Immature natural killer cell (primary cell): ENCODE measurements around the gene ATP6V1G1. TPM values are rescaled to one million over a fixed set of nuclear protein-coding genes. Genes with fewer than 3 reads are reported as not detected.
A peak's percentile ranks its signal among the peaks of the same experiment; 100 is the strongest.

Experiments
- DNase-seq, 3 donors: peaks; one replicate each; pipeline ENCODE4 v3.0.0; 2022; ENCODE audit warnings: mixed read lengths in 1 of 3
- H3K27ac Mint-ChIP-seq, 6 donors: one replicate each; pipeline ENCODE4 v1.8.0; 2020; ENCODE audit warnings: mixed read lengths in 6 of 6, mild to moderate bottlenecking in 5 of 6, inconsistent platforms in 4 of 6, moderate library complexity in 3 of 6
- H3K27me3 Mint-ChIP-seq, 3 donors: one replicate each; pipeline ENCODE4 v1.8.0; 2020 to 2021; ENCODE audit warnings: low read depth in 3 of 3, mild to moderate bottlenecking in 3 of 3, mixed read lengths in 3 of 3, moderate library complexity in 3 of 3, inconsistent platforms in 1 of 3
- H3K36me3 Mint-ChIP-seq, 3 donors: one replicate each; pipeline ENCODE4 v1.8.0; 2020; ENCODE audit warnings: mixed read lengths in 3 of 3, inconsistent platforms in 2 of 3, mild to moderate bottlenecking in 2 of 3
- H3K4me1 Mint-ChIP-seq, 2 donors: one replicate each; pipeline ENCODE4 v1.8.0; 2020; ENCODE audit warnings: inconsistent platforms in 2 of 2, mild to moderate bottlenecking in 2 of 2, mixed read lengths in 2 of 2, moderate library complexity in 1 of 2
- H3K4me3 Mint-ChIP-seq, 5 donors: one replicate each; pipeline ENCODE4 v1.8.0; 2020; ENCODE audit warnings: mild to moderate bottlenecking in 5 of 5, mixed read lengths in 5 of 5, inconsistent platforms in 3 of 5, moderate library complexity in 3 of 5
- H3K9me3 Mint-ChIP-seq, 6 donors: one replicate each; pipeline ENCODE4 v1.8.0; 2020; ENCODE audit warnings: mild to moderate bottlenecking in 6 of 6, mixed read lengths in 6 of 6, inconsistent platforms in 4 of 6, moderate library complexity in 3 of 6
- polyA plus RNA-seq, 3 donors: library from polyadenylated mRNA; unstranded; fragments of 300-500 nt; fragmentation: Illumina TruSeq; gene quantifications; one replicate each; pipeline ENCODE4 v1.2.3, GENCODE V29; 2021

Gene ATP6V1G1
- 100 to 1,000 TPM; 190 to 321 (median 241) TPM for polyA plus RNA-seq

- Mint-ChIP-seq H3K4me3 (peak within 1 kb of the TSS; percentile 94 to 100 (median 98)), H3K4me1 (peaks cover 54 to 56% of the 10 kb centered on the region in 2 donors), H3K27me3 (peaks cover 10 to 17% (median 12%) of the 10 kb centered on the region in 3 donors), H3K36me3 (no peaks in the 10 kb centered on the region), H3K27ac (peak within 1 kb of the TSS; percentile 96 to 100 (median 98)), H3K9me3 (peaks cover 0 to 2% (median 0%) of the 10 kb centered on the region in 6 donors)
- DNase-seq: peak; percentile 97 to 98 (median 97)
Observed at GRCh38 chr9:114587345-114588202, at the start of gene ATP6V1G1. ATP6V1G1 (plus strand) TSS chr9:114587769; CDS start chr9:114587839, 70 bp downstream.

- Mint-ChIP-seq H3K4me1 (no peaks in the 10 kb centered on the region), H3K27ac (no peak overlapping the region), H3K9me3 (no peaks in the 10 kb centered on the region), H3K36me3 (no peaks in the 10 kb centered on the region), H3K27me3 (peaks cover 0 to 4% (median 0%) of the 10 kb centered on the region in 3 donors), H3K4me3 (no peak overlapping the region)
- no peak for DNase-seq
Observed at GRCh38 chr9:114538241-114538640, 49.3 kb upstream of the ATP6V1G1 start.

GRCh38 chr9:114539701-114540380 is 47.7 kb upstream of the ATP6V1G1 start:
- H3K27me3 Mint-ChIP-seq: peaks cover 0 to 1% (median 0%) of the 10 kb centered on the region in 3 donors
- H3K4me1 Mint-ChIP-seq: no peaks in the 10 kb centered on the region
- no peak for DNase-seq
- peak overlapping the region in 1 of 6 donors; percentile 61 for H3K27ac Mint-ChIP-seq
- no peaks in the 10 kb centered on the region for H3K36me3 Mint-ChIP-seq
- H3K9me3 Mint-ChIP-seq: no peaks in the 10 kb centered on the region
- no peak overlapping the region for H3K4me3 Mint-ChIP-seq

- H3K36me3 Mint-ChIP-seq: no peaks in the 10 kb centered on the region
- peaks cover 4 to 8% (median 6%) of the 10 kb centered on the region in 3 donors for H3K27me3 Mint-ChIP-seq
- no peak overlapping the region for H3K27ac Mint-ChIP-seq
Observed at GRCh38 chr9:114545055-114545454, 42.5 kb upstream of the ATP6V1G1 start.

GRCh38 chr9:114546851-114547250 is 40.7 kb upstream of the ATP6V1G1 start:
- no peaks in the 10 kb centered on the region for H3K9me3 Mint-ChIP-seq
- H3K4me1 Mint-ChIP-seq: no peaks in the 10 kb centered on the region
- peaks cover 6 to 9% (median 8%) of the 10 kb centered on the region in 3 donors for H3K27me3 Mint-ChIP-seq
- H3K4me3 Mint-ChIP-seq: no peak overlapping the region
- no peak overlapping the region for H3K27ac Mint-ChIP-seq
- no peaks in the 10 kb centered on the region for H3K36me3 Mint-ChIP-seq
- DNase-seq: no peak

More at GRCh38 chr9:114545055-114545454, 42.5 kb upstream of the ATP6V1G1 start:
- Mint-ChIP-seq H3K4me1 (no peaks in the 10 kb centered on the region), H3K9me3 (no peaks in the 10 kb centered on the region), H3K4me3 (no peak overlapping the region)
- no peak for DNase-seq

- Mint-ChIP-seq H3K9me3 (no peaks in the 10 kb centered on the region), H3K4me1 (no peaks in the 10 kb centered on the region), H3K27ac (no peak overlapping the region), H3K27me3 (peaks cover 8% of the 10 kb centered on the region in 3 donors), H3K36me3 (no peaks in the 10 kb centered on the region), H3K4me3 (no peak overlapping the region)
- no peak for DNase-seq
Observed at GRCh38 chr9:114549697-114550330, 37.8 kb upstream of the ATP6V1G1 start.

- no peak overlapping the region for H3K27ac Mint-ChIP-seq
- peaks cover 6 to 8% (median 6%) of the 10 kb centered on the region in 3 donors for H3K27me3 Mint-ChIP-seq
- H3K9me3 Mint-ChIP-seq: peaks cover 0 to 3% (median 0%) of the 10 kb centered on the region in 6 donors
- H3K4me3 Mint-ChIP-seq: no peak overlapping the region
- no peak for DNase-seq
- H3K36me3 Mint-ChIP-seq: no peaks in the 10 kb centered on the region
- H3K4me1 Mint-ChIP-seq: no peaks in the 10 kb centered on the region
Observed at GRCh38 chr9:114551750-114552685, 35.6 kb upstream of the ATP6V1G1 start.

- H3K9me3 Mint-ChIP-seq: peaks cover 0 to 3% (median 0%) of the 10 kb centered on the region in 6 donors
- no peak for DNase-seq
- H3K4me1 Mint-ChIP-seq: no peaks in the 10 kb centered on the region
- H3K27ac Mint-ChIP-seq: no peak overlapping the region
- no peaks in the 10 kb centered on the region for H3K36me3 Mint-ChIP-seq
- no peak overlapping the region for H3K4me3 Mint-ChIP-seq
- peaks cover 4 to 8% (median 6%) of the 10 kb centered on the region in 3 donors for H3K27me3 Mint-ChIP-seq
Observed at GRCh38 chr9:114552706-114553105, 34.9 kb upstream of the ATP6V1G1 start.

GRCh38 chr9:114553202-114553601 is 34.4 kb upstream of the ATP6V1G1 start:
- H3K4me1 Mint-ChIP-seq: no peaks in the 10 kb centered on the region
- no peak overlapping the region for H3K4me3 Mint-ChIP-seq
- H3K36me3 Mint-ChIP-seq: no peaks in the 10 kb centered on the region

GRCh38 chr9:114555696-114556095 is 31.9 kb upstream of the ATP6V1G1 start:
- no peak for DNase-seq
- Mint-ChIP-seq H3K9me3 (peaks cover 0 to 3% (median 0%) of the 10 kb centered on the region in 6 donors), H3K27me3 (peaks cover 2 to 4% (median 4%) of the 10 kb centered on the region in 3 donors), H3K4me3 (no peak overlapping the region), H3K27ac (no peak overlapping the region), H3K4me1 (no peaks in the 10 kb centered on the region), H3K36me3 (no peaks in the 10 kb centered on the region)

More at GRCh38 chr9:114553202-114553601, 34.4 kb upstream of the ATP6V1G1 start:
- H3K9me3 Mint-ChIP-seq: peaks cover 0 to 3% (median 0%) of the 10 kb centered on the region in 6 donors
- DNase-seq: no peak
- no peak overlapping the region for H3K27ac Mint-ChIP-seq
- peaks cover 4 to 8% (median 6%) of the 10 kb centered on the region in 3 donors for H3K27me3 Mint-ChIP-seq

GRCh38 chr9:114558027-114558675 is 29.4 kb upstream of the ATP6V1G1 start:
- Mint-ChIP-seq H3K36me3 (no peaks in the 10 kb centered on the region), H3K4me1 (no peaks in the 10 kb centered on the region), H3K9me3 (peaks cover 0 to 3% (median 0%) of the 10 kb centered on the region in 6 donors), H3K27me3 (peaks cover 0 to 8% (median 5%) of the 10 kb centered on the region in 3 donors), H3K27ac (no peak overlapping the region), H3K4me3 (no peak overlapping the region)
- no peak for DNase-seq

- Mint-ChIP-seq H3K4me3 (no peak overlapping the region), H3K36me3 (no peaks in the 10 kb centered on the region), H3K27ac (no peak overlapping the region), H3K9me3 (peaks cover 0 to 3% (median 0%) of the 10 kb centered on the region in 6 donors), H3K4me1 (no peaks in the 10 kb centered on the region), H3K27me3 (peaks cover 0 to 14% (median 6%) of the 10 kb centered on the region in 3 donors)
- DNase-seq: no peak
Observed at GRCh38 chr9:114559830-114560513, 27.6 kb upstream of the ATP6V1G1 start.
